ENCODE measurements around the gene KXD1. TPM values are rescaled to one million over a fixed set of nuclear protein-coding genes. Genes with fewer than 3 reads are reported as not detected.

The KXD1 gene
- total RNA-seq, 4 donors from 2014 or later = 65.5 to 104 (median 83.5) TPM

DNA sequence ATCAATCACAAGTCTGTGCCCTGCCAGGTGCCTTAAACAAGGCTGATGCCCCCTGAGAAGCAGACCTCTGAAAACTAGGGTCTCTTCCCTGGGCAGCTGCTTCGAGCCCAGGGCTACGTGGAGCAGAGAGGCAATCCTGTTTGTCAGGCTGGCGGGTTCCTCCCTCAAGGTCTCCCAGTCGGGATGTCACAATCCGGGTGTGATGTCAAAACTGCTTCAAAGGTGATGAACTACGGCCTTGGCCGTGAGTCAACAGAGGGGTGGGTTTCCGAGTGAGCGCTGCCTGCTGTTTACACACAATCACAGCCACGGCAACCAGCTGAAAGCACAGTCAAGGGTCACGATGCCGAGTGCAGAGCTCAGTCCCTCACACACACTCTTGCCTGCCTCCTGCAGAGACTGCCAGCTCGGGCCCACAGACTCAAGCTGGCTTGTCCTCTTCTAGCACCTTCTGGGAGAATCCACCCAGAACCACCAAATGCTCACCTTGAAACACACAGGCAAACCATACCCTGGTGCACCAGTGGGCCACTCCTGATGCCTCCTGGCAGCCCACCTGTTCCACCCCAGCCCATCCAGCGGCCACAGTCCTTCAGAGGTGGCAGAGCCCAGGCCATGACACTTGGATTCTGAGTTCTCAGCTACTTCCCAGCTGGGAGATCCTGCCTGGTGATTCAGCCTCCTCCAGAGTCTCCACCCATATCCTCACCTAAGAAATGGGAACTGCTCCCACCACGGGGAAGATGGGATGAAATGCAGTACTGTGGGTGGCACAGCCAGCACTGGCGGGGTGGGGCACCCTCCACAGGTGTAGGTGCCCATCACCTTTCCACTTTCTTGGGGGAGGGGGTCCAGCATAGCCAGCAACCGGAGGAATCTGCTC, 42.6 kb upstream of the KXD1 start:
- 43 to 46% methylated on average over 9 to 14 of the region's 17 CpGs for WGBS, 2 donors
- TF ChIP-seq POLR2A (IDR thresholded peaks at IDR 0.05) = no peak
- TF ChIP-seq, protein P1, sequence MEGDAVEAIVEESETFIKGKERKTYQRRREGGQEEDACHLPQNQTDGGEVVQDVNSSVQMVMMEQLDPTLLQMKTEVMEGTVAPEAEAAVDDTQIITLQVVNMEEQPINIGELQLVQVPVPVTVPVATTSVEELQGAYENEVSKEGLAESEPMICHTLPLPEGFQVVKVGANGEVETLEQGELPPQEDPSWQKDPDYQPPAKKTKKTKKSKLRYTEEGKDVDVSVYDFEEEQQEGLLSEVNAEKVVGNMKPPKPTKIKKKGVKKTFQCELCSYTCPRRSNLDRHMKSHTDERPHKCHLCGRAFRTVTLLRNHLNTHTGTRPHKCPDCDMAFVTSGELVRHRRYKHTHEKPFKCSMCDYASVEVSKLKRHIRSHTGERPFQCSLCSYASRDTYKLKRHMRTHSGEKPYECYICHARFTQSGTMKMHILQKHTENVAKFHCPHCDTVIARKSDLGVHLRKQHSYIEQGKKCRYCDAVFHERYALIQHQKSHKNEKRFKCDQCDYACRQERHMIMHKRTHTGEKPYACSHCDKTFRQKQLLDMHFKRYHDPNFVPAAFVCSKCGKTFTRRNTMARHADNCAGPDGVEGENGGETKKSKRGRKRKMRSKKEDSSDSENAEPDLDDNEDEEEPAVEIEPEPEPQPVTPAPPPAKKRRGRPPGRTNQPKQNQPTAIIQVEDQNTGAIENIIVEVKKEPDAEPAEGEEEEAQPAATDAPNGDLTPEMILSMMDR (IDR thresholded peaks at IDR 0.05) = no peak
- Histone ChIP-seq H3K9me3 (no peaks in the 10 kb centered on the region), H3K27ac (peak overlapping the region; percentile 12 to 88 (median 57)), H3K4me1 (peaks cover 44 to 95% (median 53%) of the 10 kb centered on the region in 3 donors), H3K27me3 (no peaks in the 10 kb centered on the region), H3K4me3 (peak overlapping the region in 1 of 4 donors; percentile 37), H3K36me3 (no peaks in the 10 kb centered on the region)
- intact Hi-C loops (cut with DNase I) = no loop called here
- no peak for DNase-seq

DNA sequence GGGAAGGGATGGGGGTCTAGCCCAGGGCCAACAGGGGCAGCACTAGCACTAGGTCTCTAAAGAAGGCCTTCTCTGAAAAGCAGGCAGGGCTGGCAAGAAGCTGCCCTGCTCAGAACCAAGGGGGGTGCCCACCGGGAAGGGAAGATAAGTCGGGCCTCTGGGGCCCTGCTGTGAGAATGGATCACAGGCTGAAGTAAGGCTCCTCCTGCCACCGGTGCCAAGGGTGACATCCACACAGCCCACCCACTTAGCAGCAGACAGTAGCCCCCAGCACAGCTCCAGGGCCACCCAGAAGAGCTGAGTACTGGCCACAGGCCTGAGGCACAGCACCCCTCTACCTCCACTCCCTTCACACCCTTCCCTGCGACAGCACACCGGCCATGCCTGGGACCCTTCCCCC, 41.7 kb upstream of the KXD1 start:
- 83 to 100% methylated on average over 1 to 5 of the region's 5 CpGs for WGBS, 2 donors
- no peak for TF ChIP-seq POLR2A (IDR thresholded peaks at IDR 0.05)
- TF ChIP-seq, protein P1 (IDR thresholded peaks at IDR 0.05) = no peak
- Histone ChIP-seq H3K9me3 (no peaks in the 10 kb centered on the region), H3K27ac (peak overlapping the region in 3 of 4 donors; percentile 55 to 88 (median 59)), H3K4me1 (peaks cover 49 to 96% (median 53%) of the 10 kb centered on the region in 3 donors), H3K36me3 (no peaks in the 10 kb centered on the region), H3K4me3 (no peak overlapping the region), H3K27me3 (no peaks in the 10 kb centered on the region)
- no peak for DNase-seq
- intact Hi-C loops (cut with DNase I) = no loop called here

GRCh38 chr19:18517606-18518005, 40.1 kb upstream of the KXD1 start:
- Histone ChIP-seq H3K9me3 (no peaks in the 10 kb centered on the region), H3K4me3 (no peak overlapping the region), H3K27me3 (no peaks in the 10 kb centered on the region), H3K4me1 (peaks cover 51 to 87% (median 53%) of the 10 kb centered on the region in 3 donors), H3K27ac (no peak overlapping the region), H3K36me3 (no peaks in the 10 kb centered on the region)
- 90 to 94% methylated on average over 4 of the region's 4 CpGs for WGBS, 2 donors
- no peak for TF ChIP-seq POLR2A (IDR thresholded peaks at IDR 0.05)
- TF ChIP-seq, protein P1 (IDR thresholded peaks at IDR 0.05) = no peak
- DNase-seq = no peak
- intact Hi-C loops (cut with DNase I) = no loop called here

DNA sequence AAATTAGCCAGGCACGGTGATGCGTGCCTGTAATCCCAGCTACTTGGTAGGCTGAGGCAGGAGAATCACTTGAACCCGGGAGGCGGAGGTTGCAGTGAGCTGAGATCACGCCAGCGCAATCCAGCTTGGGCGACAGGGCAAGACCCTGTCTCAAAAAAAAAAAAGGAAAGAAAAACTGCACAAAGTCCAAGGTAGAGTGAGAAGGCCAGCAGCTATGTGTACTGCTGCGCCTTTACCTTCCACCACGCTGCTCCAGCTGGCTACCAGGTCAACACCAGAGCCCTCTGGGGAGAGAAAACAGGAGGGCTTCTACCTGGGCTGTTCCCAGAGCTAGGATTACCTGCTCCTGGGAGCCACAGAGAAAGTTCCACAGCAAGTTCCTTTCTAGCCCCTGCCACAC, 39.0 kb upstream of the KXD1 start:
- no peaks in the 10 kb centered on the region for H3K27me3 ChIP-seq
- no peaks in the 10 kb centered on the region for H3K9me3 ChIP-seq
- H3K4me1 ChIP-seq = peaks cover 51 to 82% (median 53%) of the 10 kb centered on the region in 3 donors
- H3K4me3 ChIP-seq = no peak overlapping the region
- intact Hi-C loops (cut with DNase I) = no loop called here
- no peaks in the 10 kb centered on the region for H3K36me3 ChIP-seq
- H3K27ac ChIP-seq = peak overlapping the region in 2 of 4 donors; percentile 18 to 99
- TF ChIP-seq, protein P1 (IDR thresholded peaks at IDR 0.05) = no peak
- TF ChIP-seq POLR2A (IDR thresholded peaks at IDR 0.05) = no peak
- WGBS, 2 donors = 85 to 93% methylated on average over 9 of the region's 9 CpGs
- no peak for DNase-seq
